Mesothelial cell of epicardium (in vitro differentiated cells): ENCODE data around the gene GPD1. TPM values are rescaled to one million over a fixed set of nuclear protein-coding genes. Genes with fewer than 3 reads are reported as not detected.
"Not testable (repeated sequence)": the region's sequence is repeated elsewhere in the genome, so short reads cannot be mapped to it uniquely, and the experiment has no call there.

Source experiments
- DNase-seq, 2 experiments: peaks; one replicate each; pipeline ENCODE4 v3.0.0; 2021; ENCODE audit warnings: low spot score in 2 of 2; ENCODE audit not compliant: unreplicated experiment in 2 of 2
- H3K27ac Mint-ChIP-seq: 2 replicates; pipeline ENCODE4 v1.8.0; 2021; ENCODE audit warnings: mixed read lengths
- H3K27me3 Mint-ChIP-seq: 2 replicates; pipeline ENCODE4 v1.8.0; 2021; ENCODE audit warnings: low read depth, mixed read lengths
- H3K36me3 Mint-ChIP-seq: 2 replicates; pipeline ENCODE4 v1.8.0; 2021; ENCODE audit warnings: mixed read lengths
- H3K4me1 Mint-ChIP-seq: 2 replicates; pipeline ENCODE4 v1.8.0; 2021; ENCODE audit warnings: mixed read lengths
- H3K4me3 Mint-ChIP-seq: 2 replicates; pipeline ENCODE4 v1.8.0; 2021; ENCODE audit warnings: mild to moderate bottlenecking, moderate library complexity, mixed read lengths
- H3K9me3 Mint-ChIP-seq: 2 replicates; pipeline ENCODE4 v1.8.0; 2021; ENCODE audit warnings: mixed read lengths
- CTCF ChIP-seq: fragments of 200-600 bp; sonication (generic); IDR thresholded peaks from one replicate; pipeline ENCODE4 v1.5.0; 2021; ENCODE audit warnings: antibody characterized with exemption; ENCODE audit not compliant: unreplicated experiment
- total RNA-seq: library from RNA; stranded (reverse); gene quantifications from 3 replicates; pipeline ENCODE4 v1.2.1, GENCODE V29; 2021

GPD1 gene
- total RNA-seq, 1 donor from 2014 or later, result 0.72 TPM

DNA sequence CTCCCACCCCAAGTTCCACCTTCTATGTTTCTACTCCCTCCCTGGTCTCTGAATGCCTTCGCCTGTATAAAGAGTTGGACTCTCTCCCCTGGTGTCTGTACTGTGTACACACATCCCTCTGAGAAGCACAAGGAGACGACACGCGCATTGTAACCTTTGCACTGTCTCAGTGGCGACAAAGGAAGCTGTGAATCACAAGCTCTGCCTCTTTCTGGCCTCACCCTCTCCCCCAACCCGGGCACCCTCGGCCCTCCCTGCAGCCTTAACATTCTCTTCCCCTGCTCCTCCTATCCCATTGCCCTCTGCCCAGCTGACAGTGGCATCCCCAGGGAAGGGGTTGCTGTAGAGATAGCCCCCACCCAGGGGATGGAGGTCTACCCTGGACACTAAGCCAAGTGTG, 21.2 kb upstream of the GPD1 start:
- TF ChIP-seq CTCF, result no peak
- Mint-ChIP-seq H3K4me1 (peaks cover 17% of the 10 kb centered on the region), H3K9me3 (no peaks in the 10 kb centered on the region), H3K27me3 (peaks cover 6% of the 10 kb centered on the region), H3K36me3 (peaks cover 3% of the 10 kb centered on the region), H3K27ac (no peak overlapping the region), H3K4me3 (no peak overlapping the region)
- no peak for DNase-seq

DNA sequence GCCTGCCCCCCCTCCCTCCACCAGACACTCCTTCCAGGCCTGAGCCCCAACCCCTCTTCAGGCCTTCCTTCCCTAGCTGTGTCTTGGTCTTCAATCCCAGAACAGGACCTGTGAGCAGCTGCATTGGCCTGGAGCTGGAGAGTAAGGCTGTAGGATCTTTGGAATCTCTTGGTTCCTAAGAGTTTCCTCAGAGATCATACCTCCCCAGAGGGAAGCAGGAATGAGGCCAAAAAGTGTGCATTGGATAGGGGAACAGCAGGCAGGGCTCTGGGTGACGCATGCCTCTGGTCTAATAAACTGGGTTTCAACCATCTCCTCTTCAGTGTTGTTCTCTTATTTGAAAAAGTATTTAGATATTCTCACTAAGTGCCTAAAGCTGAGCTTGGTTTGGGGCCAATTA, 20.5 kb upstream of the GPD1 start:
- peak overlapping the region; percentile 68 for H3K4me3 Mint-ChIP-seq
- no peak for DNase-seq
- TF ChIP-seq CTCF, result no peak
- peak overlapping the region; percentile 75 for H3K27ac Mint-ChIP-seq
- no peaks in the 10 kb centered on the region for H3K9me3 Mint-ChIP-seq
- peaks cover 3% of the 10 kb centered on the region for H3K36me3 Mint-ChIP-seq
- H3K27me3 Mint-ChIP-seq, result peaks cover 6% of the 10 kb centered on the region
- H3K4me1 Mint-ChIP-seq, result peaks cover 17% of the 10 kb centered on the region

DNA sequence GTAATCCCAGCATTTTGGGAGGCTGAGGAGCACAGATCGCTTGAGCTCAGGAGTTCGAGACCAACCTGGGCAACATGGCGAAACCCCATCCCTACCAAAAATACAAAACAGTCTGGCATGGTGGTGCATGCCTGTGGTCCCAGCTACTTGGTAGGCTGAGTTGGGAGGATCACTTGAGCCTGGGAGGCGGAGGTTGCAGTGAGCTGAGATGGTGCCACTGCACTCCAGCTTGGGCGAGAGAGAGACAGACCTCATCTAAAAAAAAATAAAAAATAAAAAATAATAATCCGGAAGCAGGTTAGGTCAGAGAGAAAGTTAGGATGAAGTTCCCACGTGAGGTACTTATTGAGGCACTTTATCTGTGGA, 19.4 kb upstream of the GPD1 start:
- Mint-ChIP-seq H3K4me3 (peak overlapping the region; percentile 83), H3K4me1 (peaks cover 17% of the 10 kb centered on the region), H3K27ac (peak overlapping the region; percentile 95)
- DNase-seq, H3K27me3 Mint-ChIP-seq, H3K36me3 Mint-ChIP-seq, H3K9me3 Mint-ChIP-seq: not testable (repeated sequence)

DNA sequence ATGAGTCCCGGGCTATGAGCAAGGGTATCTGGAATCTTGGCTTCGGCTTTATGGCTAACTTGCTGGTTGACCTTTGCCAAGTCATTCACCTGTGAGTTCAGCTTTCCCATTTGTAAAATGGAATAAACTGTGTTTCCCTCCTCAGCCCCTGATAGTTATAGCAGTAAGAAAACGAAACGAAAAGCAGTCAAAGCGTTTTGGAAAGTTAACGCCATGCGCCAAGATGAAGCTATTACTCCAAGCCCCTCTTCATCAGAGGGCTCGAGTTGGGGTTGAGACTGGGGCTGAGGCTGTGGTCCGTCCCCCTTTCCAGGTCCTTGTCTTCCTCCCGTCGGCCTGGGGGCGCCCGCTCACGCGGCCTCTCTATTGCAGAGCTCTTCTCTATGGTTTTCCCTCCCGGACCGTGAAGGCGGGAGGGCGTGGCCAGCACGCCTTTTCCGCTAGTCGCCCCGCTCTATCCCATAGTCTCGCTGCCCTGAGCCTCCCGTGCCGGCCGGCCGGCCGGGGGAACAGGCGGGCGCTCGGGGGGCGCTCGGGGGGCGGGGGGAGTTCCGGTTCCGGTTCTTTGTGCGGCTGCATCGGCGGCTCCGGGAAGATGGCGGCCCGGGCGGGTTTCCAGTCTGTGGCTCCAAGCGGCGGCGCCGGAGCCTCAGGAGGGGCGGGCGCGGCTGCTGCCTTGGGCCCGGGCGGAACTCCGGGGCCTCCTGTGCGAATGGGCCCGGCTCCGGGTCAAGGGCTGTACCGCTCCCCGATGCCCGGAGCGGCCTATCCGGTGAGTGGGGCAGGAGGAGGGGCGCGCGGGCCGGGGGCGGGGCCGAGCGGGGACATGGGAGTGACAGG, 18.8 kb upstream of the GPD1 start, which contains the start of gene SMARCD1:
SMARCD1 (plus strand) TSS at position 568 of the 840 bp plus-strand sequence; CDS start at position 596, 28 bp downstream.
- peak; percentile 83 to 87 for DNase-seq
- Mint-ChIP-seq H3K4me1 (peaks cover 17% of the 10 kb centered on the region), H3K27ac (peak within 1 kb of the TSS; percentile 95), H3K9me3 (no peaks in the 10 kb centered on the region), H3K4me3 (peak within 1 kb of the TSS; percentile 83), H3K36me3 (peaks cover 7% of the 10 kb centered on the region), H3K27me3 (peaks cover 6% of the 10 kb centered on the region)
- no peak for TF ChIP-seq CTCF

DNA sequence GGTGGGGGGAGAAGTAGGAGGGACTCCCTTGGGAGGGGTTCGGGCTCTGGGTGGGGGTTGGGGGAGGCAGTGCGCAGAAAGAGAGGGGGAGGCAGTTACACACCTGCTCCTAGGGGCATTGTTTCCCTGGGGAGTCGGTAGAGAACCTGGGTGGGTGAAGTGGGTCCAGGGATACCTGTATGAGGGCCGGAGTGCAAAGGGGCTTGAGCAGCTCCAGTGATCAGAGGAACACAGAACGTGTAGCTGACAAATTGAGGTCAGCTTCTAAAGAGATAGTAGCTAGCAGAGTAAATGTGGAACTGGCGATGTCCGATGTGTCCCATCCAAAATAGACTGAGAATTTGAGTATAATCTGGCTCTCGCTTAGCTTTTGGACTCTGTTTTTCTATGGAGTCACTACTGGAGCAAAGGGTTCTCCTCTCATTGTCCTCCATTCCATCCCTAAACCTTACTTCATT, 18.2 kb upstream of the GPD1 start:
- H3K27me3 Mint-ChIP-seq, result peaks cover 6% of the 10 kb centered on the region
- H3K27ac Mint-ChIP-seq, result peak overlapping the region; percentile 93
- DNase-seq, result no peak
- H3K36me3 Mint-ChIP-seq, result peaks cover 11% of the 10 kb centered on the region
- H3K4me1 Mint-ChIP-seq, result peaks cover 17% of the 10 kb centered on the region
- no peak for TF ChIP-seq CTCF
- peak overlapping the region; percentile 83 for H3K4me3 Mint-ChIP-seq
- no peaks in the 10 kb centered on the region for H3K9me3 Mint-ChIP-seq

DNA sequence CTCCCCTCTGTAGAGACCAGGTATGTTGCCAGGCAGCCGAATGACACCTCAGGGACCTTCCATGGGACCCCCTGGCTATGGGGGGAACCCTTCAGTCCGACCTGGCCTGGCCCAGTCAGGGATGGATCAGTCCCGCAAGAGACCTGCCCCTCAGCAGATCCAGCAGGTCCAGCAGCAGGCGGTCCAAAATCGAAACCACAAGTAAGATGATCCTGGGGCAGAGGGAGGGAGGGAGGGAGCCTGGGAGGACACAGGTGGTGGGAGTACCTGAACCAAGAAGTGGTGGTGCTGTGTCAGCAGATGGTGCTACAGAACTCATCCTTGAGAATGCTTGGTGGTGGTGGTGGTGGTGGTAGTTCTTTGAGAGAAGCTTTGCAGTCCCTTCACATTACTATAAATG, 17.7 kb upstream of the GPD1 start:
- H3K4me3 Mint-ChIP-seq, result peak overlapping the region; percentile 83
- no peak for TF ChIP-seq CTCF
- peaks cover 14% of the 10 kb centered on the region for H3K36me3 Mint-ChIP-seq
- DNase-seq, result no peak
- peaks cover 4% of the 10 kb centered on the region for H3K27me3 Mint-ChIP-seq
- no peaks in the 10 kb centered on the region for H3K9me3 Mint-ChIP-seq
- H3K4me1 Mint-ChIP-seq, result peaks cover 17% of the 10 kb centered on the region
- peak overlapping the region; percentile 93 for H3K27ac Mint-ChIP-seq
